BLaER1 (cell line): ENCODE measurements around the gene GALNT16.

Source experiments
- H3K27ac ChIP-seq: shearing (Covaris generic); formaldehyde crosslinking; 2 replicates; pipeline ENCODE4 v1.8.1; 2022
- H3K27me3 ChIP-seq: shearing (Covaris generic); formaldehyde crosslinking; 2 replicates; pipeline ENCODE4 v1.8.1; 2022
- H3K36me3 ChIP-seq: shearing (Covaris generic); formaldehyde crosslinking; 2 replicates; pipeline ENCODE4 v1.8.1; 2022
- H3K4me1 ChIP-seq: shearing (Covaris generic); formaldehyde crosslinking; 2 replicates; pipeline ENCODE4 v1.8.1; 2022
- H3K4me2 ChIP-seq: shearing (Covaris generic); formaldehyde crosslinking; 2 replicates; pipeline ENCODE4 v1.8.1; 2022
- H3K4me3 ChIP-seq: shearing (Covaris generic); formaldehyde crosslinking; 2 replicates; pipeline ENCODE4 v1.8.1; 2022
- H3K9ac ChIP-seq: shearing (Covaris generic); formaldehyde crosslinking; 2 replicates; pipeline ENCODE4 v1.8.1; 2022
- H3K9me3 ChIP-seq: shearing (Covaris generic); formaldehyde crosslinking; 2 replicates; pipeline ENCODE4 v1.8.1; 2022
- H4K20me1 ChIP-seq: shearing (Covaris generic); formaldehyde crosslinking; 2 replicates; pipeline ENCODE4 v1.8.1; 2022
- Cebpa-rat ChIP-seq: shearing (Covaris generic); IDR thresholded peaks from 2 replicates; pipeline ENCODE4 v1.8.1; 2022

GALNT16 gene

DNA sequence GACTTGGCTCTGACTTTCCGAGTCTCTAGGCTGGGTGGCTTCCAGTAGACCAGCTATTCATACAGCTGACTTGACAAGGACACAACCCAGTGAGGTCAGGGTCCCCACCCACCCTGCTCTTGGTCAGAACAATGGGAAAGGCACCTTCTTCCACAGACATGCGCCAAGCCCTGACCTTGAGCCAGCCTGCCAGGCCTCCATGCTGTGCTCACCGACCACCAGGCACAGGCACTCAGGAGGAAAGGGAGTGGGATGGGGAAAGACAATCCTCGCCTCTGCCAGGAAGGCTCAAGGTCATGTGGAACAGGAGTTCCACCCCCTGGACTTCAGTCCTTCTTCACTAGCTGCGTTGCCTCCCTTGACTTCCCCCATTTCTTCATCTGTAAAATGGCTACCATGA is 31.4 kb downstream of the GALNT16 start:
- TF ChIP-seq Cebpa-rat: no peak
- Histone ChIP-seq H3K27ac (no peak overlapping the region), H4K20me1 (no peaks in the 10 kb centered on the region), H3K9me3 (no peaks in the 10 kb centered on the region), H3K27me3 (no peaks in the 10 kb centered on the region), H3K4me2 (no peak overlapping the region), H3K9ac (no peak overlapping the region), H3K4me3 (no peak overlapping the region), H3K36me3 (no peaks in the 10 kb centered on the region), H3K4me1 (no peaks in the 10 kb centered on the region)

DNA sequence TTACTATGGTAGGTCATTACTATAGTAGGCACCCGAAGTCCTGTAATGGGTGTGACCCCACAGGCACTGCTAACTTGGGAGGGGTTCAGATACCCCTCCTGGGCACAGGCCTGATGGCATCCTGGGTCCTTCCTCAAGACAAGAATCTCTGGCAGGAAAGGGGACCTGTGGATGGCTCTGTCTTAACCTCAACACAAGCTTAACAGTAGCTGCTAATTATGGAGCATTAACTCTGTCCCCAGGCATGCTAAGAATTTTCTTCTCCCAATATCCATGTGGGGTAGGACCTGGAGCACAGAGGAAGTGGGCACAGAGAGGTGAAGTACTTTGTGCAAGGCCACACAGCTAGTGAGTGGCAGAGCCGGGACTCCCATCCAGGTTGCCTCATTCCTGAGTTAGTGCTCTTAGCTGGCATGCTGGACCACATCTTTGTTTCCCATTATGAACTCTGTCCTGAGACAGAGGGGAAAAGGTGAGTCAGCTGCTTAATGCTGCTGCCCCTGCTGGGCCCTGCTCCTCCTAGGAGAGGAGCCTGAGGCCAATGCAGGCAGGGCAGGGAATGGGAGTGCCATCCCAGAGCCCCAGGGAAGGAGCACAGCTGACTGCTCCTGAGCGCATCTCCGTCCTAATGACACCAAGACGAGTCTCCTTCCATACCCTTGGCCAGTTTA is 32.1 kb downstream of the GALNT16 start:
- Histone ChIP-seq H3K4me2 (no peak overlapping the region), H3K27me3 (no peaks in the 10 kb centered on the region), H3K36me3 (no peaks in the 10 kb centered on the region), H3K9ac (no peak overlapping the region), H3K9me3 (no peaks in the 10 kb centered on the region), H4K20me1 (no peaks in the 10 kb centered on the region), H3K4me3 (no peak overlapping the region), H3K4me1 (no peaks in the 10 kb centered on the region), H3K27ac (no peak overlapping the region)
- no peak for TF ChIP-seq Cebpa-rat

- Histone ChIP-seq H3K36me3 (no peaks in the 10 kb centered on the region), H3K4me2 (no peak overlapping the region), H3K9me3 (no peaks in the 10 kb centered on the region), H3K9ac (no peak overlapping the region), H3K4me1 (peaks cover 11% of the 10 kb centered on the region), H3K27ac (no peak overlapping the region), H4K20me1 (no peaks in the 10 kb centered on the region), H3K27me3 (no peaks in the 10 kb centered on the region), H3K4me3 (no peak overlapping the region)
- no peak for TF ChIP-seq Cebpa-rat
These were observed 38.4 kb downstream of the GALNT16 start for GRCh38 chr14:69298131-69299071.

GRCh38 chr14:69299286-69300035 is 39.5 kb downstream of the GALNT16 start:
- H3K9ac ChIP-seq: no peak overlapping the region
- no peak overlapping the region for H3K4me3 ChIP-seq
- H3K4me2 ChIP-seq: no peak overlapping the region
- no peaks in the 10 kb centered on the region for H3K27me3 ChIP-seq
- no peaks in the 10 kb centered on the region for H3K9me3 ChIP-seq
- no peak overlapping the region for H3K27ac ChIP-seq
- no peaks in the 10 kb centered on the region for H4K20me1 ChIP-seq
- TF ChIP-seq Cebpa-rat: no peak
- H3K36me3 ChIP-seq: no peaks in the 10 kb centered on the region
- peaks cover 11% of the 10 kb centered on the region for H3K4me1 ChIP-seq

DNA sequence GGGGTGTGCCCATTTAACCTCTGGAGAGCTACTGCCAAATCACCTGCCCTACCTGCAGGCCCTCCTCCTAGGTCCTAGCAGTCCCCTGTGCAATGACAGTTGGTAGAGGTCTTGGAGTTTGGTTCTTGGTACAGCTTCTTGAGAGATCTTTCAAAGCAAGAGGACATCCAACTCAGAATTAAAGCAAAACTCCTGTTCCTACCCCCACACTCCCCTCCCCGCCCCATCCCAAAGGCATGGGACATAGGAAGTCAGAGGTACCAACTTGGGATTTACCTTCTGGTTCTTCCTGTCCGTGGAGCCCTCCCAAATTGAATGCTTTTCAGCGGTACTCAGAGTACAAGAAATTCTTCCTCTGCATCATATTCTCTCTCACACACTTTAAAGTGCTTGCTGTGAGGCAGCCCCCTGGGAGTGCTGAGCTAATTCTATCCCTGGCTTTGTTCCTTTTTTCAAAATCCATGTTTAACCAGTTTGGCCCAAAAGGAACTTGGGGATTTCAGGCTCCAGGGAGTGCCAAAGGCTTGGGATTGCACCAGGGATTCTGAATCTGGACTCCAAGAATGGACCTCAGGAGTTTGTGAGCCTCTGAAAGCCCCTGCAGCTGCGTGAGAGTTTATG is 40.8 kb downstream of the GALNT16 start:
- TF ChIP-seq Cebpa-rat: no peak
- H4K20me1 ChIP-seq: no peaks in the 10 kb centered on the region

GRCh38 chr14:69303086-69303485 is 43.1 kb downstream of the GALNT16 start:
- Histone ChIP-seq H3K27ac (no peak overlapping the region), H3K9me3 (no peaks in the 10 kb centered on the region), H3K4me2 (no peak overlapping the region), H3K36me3 (no peaks in the 10 kb centered on the region), H3K4me1 (peaks cover 11% of the 10 kb centered on the region), H4K20me1 (no peaks in the 10 kb centered on the region), H3K27me3 (no peaks in the 10 kb centered on the region), H3K9ac (no peak overlapping the region), H3K4me3 (no peak overlapping the region)
- no peak for TF ChIP-seq Cebpa-rat

More for the DNA sequence above, 40.8 kb downstream of the GALNT16 start:
- H3K27ac ChIP-seq: no peak overlapping the region
- H3K4me2 ChIP-seq: 0 out of 2 replicates have a peak overlapping the region, but pooled peaks have one; percentile 21
- no peak overlapping the region for H3K4me3 ChIP-seq
- H3K9ac ChIP-seq: no peak overlapping the region
- H3K27me3 ChIP-seq: no peaks in the 10 kb centered on the region
- H3K36me3 ChIP-seq: no peaks in the 10 kb centered on the region
- peaks cover 11% of the 10 kb centered on the region for H3K4me1 ChIP-seq
- no peaks in the 10 kb centered on the region for H3K9me3 ChIP-seq

DNA sequence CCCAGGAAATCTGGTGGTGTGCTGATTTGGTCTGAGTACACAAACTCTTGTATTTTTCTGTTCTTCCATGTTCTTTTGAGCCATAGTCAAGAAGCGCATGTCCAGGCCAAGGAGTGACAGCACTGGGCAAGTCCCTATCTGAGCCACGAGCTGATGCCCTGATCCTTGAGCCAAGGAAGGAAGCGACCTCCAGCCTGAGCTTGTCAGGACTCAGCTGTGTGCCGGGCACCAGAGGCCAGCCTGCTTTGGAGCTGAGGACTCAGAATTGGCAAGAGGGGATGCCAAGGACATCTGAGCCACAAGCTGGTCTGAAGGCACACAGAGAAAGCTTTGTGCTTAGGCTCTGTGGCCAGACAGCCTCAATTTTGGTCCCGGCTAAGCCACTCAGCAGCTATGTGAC is 52.6 kb downstream of the GALNT16 start:
- no peaks in the 10 kb centered on the region for H3K9me3 ChIP-seq
- TF ChIP-seq Cebpa-rat: no peak
- no peaks in the 10 kb centered on the region for H4K20me1 ChIP-seq
- no peaks in the 10 kb centered on the region for H3K27me3 ChIP-seq
- peaks cover 8% of the 10 kb centered on the region for H3K4me1 ChIP-seq
- no peak overlapping the region for H3K4me3 ChIP-seq
- H3K4me2 ChIP-seq: no peak overlapping the region
- no peaks in the 10 kb centered on the region for H3K36me3 ChIP-seq
- no peak overlapping the region for H3K27ac ChIP-seq
- H3K9ac ChIP-seq: no peak overlapping the region

DNA sequence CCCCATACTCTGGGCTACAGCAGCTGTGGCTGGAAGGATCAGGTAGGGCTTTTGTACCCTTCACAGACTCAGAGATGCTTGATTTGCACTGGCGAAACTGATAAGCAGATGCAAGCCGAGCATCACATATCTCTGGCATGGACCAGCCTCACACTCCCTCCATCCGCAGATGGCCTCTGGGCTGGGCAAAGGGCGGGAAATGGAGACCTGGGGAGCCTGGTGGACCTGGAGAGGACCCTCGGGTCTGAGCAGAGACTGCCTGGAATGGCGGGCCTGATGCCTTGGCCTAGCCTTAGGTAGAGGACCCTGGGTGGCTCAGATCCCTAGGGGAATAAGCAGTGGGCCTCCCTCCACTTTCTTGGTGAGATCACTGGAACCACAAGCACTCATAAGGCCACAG is 53.2 kb downstream of the GALNT16 start:
- Histone ChIP-seq H3K9ac (no peak overlapping the region), H3K36me3 (no peaks in the 10 kb centered on the region), H3K27ac (no peak overlapping the region), H4K20me1 (no peaks in the 10 kb centered on the region), H3K4me2 (no peak overlapping the region), H3K9me3 (no peaks in the 10 kb centered on the region), H3K27me3 (no peaks in the 10 kb centered on the region), H3K4me1 (peaks cover 14% of the 10 kb centered on the region), H3K4me3 (no peak overlapping the region)
- TF ChIP-seq Cebpa-rat: no peak

GRCh38 chr14:69314327-69314726 is 54.4 kb downstream of the GALNT16 start:
- peaks cover 17% of the 10 kb centered on the region for H3K4me1 ChIP-seq

More at GRCh38 chr14:69314327-69314726, 54.4 kb downstream of the GALNT16 start:
- no peaks in the 10 kb centered on the region for H3K36me3 ChIP-seq
- no peak overlapping the region for H3K9ac ChIP-seq
- TF ChIP-seq Cebpa-rat: no peak
- no peaks in the 10 kb centered on the region for H4K20me1 ChIP-seq
- H3K4me2 ChIP-seq: no peak overlapping the region
- H3K9me3 ChIP-seq: no peaks in the 10 kb centered on the region
- H3K4me3 ChIP-seq: no peak overlapping the region
- no peak overlapping the region for H3K27ac ChIP-seq
- no peaks in the 10 kb centered on the region for H3K27me3 ChIP-seq
